Lower lobe of right lung (tissue), 2 donors: ENCODE data around the gene GALNT5. TPM values are rescaled to one million over a fixed set of nuclear protein-coding genes. Genes with fewer than 3 reads are reported as not detected.
A peak's percentile ranks its signal among the peaks of the same experiment; 100 is the strongest.

Experiments
- ATAC-seq, 2 donors: fragments of 200-7000 bp; cut with Tn5 transposase; one replicate each; pipeline ENCODE4 v1.9.1; 2020 to 2022; ENCODE audit warnings: mild to moderate bottlenecking in 2 of 2, moderate library complexity in 2 of 2
- DNase-seq: peaks from one replicate; pipeline ENCODE4 v3.0.0-alpha.2; 2020
- H3K27ac ChIP-seq: fragments of 200-600 bp; one replicate; pipeline ENCODE4 v1.8.0; 2022
- H3K27me3 ChIP-seq: fragments of 200-600 bp; one replicate; pipeline ENCODE4 v1.8.0; 2022; ENCODE audit warnings: low read depth
- H3K36me3 ChIP-seq: fragments of 200-600 bp; one replicate; pipeline ENCODE4 v1.8.0; 2022; ENCODE audit warnings: mild to moderate bottlenecking
- H3K4me1 ChIP-seq: fragments of 200-600 bp; one replicate; pipeline ENCODE4 v1.8.0; 2022
- H3K4me3 ChIP-seq: fragments of 200-600 bp; one replicate; pipeline ENCODE4 v1.8.0; 2022; ENCODE audit warnings: mild to moderate bottlenecking
- H3K9me3 ChIP-seq: fragments of 200-600 bp; one replicate; pipeline ENCODE4 v1.8.0; 2022
- CTCF ChIP-seq: fragments of 200-600 bp; IDR thresholded peaks from one replicate; pipeline ENCODE4 v1.8.0; 2022; ENCODE audit warnings: antibody characterized with exemption, mild to moderate bottlenecking
- intact Hi-C: fragments of 100-400 bp; cut with DNase I; formaldehyde crosslinking; loops from one replicate; pipeline ENCODE4 v1.11.0; 2022
- total RNA-seq: library from RNA; stranded (reverse); fragmentation: NEBNext Ultra II Directional; extraction: Animal tissue kit (Norgen Biotek cat#: 25700); gene quantifications from one replicate; pipeline ENCODE4 v1.2.1, GENCODE V29; 2021
- donor health status: DM: no; HTN: yes; CAD: no; lungs with severe emphysema.

The GALNT5 gene
- total RNA-seq, 1 donor from 2014 or later, result 33.9 TPM

GRCh38 chr2:157296490-157296889 is 39.0 kb downstream of the GALNT5 start:
- Histone ChIP-seq H3K36me3 (no peaks in the 10 kb centered on the region), H3K27ac (no peak overlapping the region), H3K4me1 (peaks cover 5% of the 10 kb centered on the region), H3K27me3 (no peaks in the 10 kb centered on the region), H3K4me3 (no peak overlapping the region), H3K9me3 (no peaks in the 10 kb centered on the region)
- DNase-seq, result no peak
- ATAC-seq, result no peak
- no peak for TF ChIP-seq CTCF
- intact Hi-C loops, result no loop called here

GRCh38 chr2:157296958-157297357 is 39.5 kb downstream of the GALNT5 start:
- no peaks in the 10 kb centered on the region for H3K27me3 ChIP-seq
- no peak for TF ChIP-seq CTCF
- H3K9me3 ChIP-seq, result no peaks in the 10 kb centered on the region
- no peaks in the 10 kb centered on the region for H3K36me3 ChIP-seq
- H3K27ac ChIP-seq, result no peak overlapping the region
- H3K4me1 ChIP-seq, result peaks cover 5% of the 10 kb centered on the region
- DNase-seq (no peak), ATAC-seq (no peak)
- no peak overlapping the region for H3K4me3 ChIP-seq
- intact Hi-C loops, result no loop called here

GRCh38 chr2:157301307-157301706 is 43.8 kb downstream of the GALNT5 start:
- Histone ChIP-seq H3K4me1 (no peaks in the 10 kb centered on the region), H3K9me3 (no peaks in the 10 kb centered on the region), H3K36me3 (no peaks in the 10 kb centered on the region), H3K4me3 (no peak overlapping the region), H3K27ac (no peak overlapping the region), H3K27me3 (no peaks in the 10 kb centered on the region)
- no peak for TF ChIP-seq CTCF
- intact Hi-C loops, result no loop called here
- no peak for ATAC-seq
- no peak for DNase-seq

GRCh38 chr2:157302492-157303099 is 45.1 kb downstream of the GALNT5 start:
- intact Hi-C loops, result no loop called here
- peak; percentile 83 to 88 for ATAC-seq
- Histone ChIP-seq H3K4me1 (no peaks in the 10 kb centered on the region), H3K27ac (no peak overlapping the region), H3K4me3 (no peak overlapping the region), H3K27me3 (no peaks in the 10 kb centered on the region), H3K36me3 (no peaks in the 10 kb centered on the region), H3K9me3 (no peaks in the 10 kb centered on the region)
- DNase-seq, result no peak
- peak; percentile 84 for TF ChIP-seq CTCF

- no peaks in the 10 kb centered on the region for H3K4me1 ChIP-seq
- no peaks in the 10 kb centered on the region for H3K36me3 ChIP-seq
- intact Hi-C loops, result no loop called here
- no peak overlapping the region for H3K27ac ChIP-seq
- ATAC-seq, result no peak
- DNase-seq, result no peak
- H3K4me3 ChIP-seq, result no peak overlapping the region
- no peaks in the 10 kb centered on the region for H3K9me3 ChIP-seq
- TF ChIP-seq CTCF, result no peak
- no peaks in the 10 kb centered on the region for H3K27me3 ChIP-seq
Observed at GRCh38 chr2:157303612-157304011, 46.1 kb downstream of the GALNT5 start.
